K562 treated with DMSO at 1 percent for 48 hours (cell line): ENCODE results near the gene TAS2R60. TPM values are rescaled to one million over a fixed set of nuclear protein-coding genes. Genes with fewer than 3 reads are reported as not detected.

ENCODE experiments used
- total RNA-seq: library from RNA; unstranded; fragments of 300-600 nt; gene quantifications from 2 replicates; pipeline ENCODE4 v1.2.3, GENCODE V29; 2022; ENCODE audit warnings: low replicate concordance; ENCODE audit errors: extremely low read depth

TAS2R60 gene, protein sequence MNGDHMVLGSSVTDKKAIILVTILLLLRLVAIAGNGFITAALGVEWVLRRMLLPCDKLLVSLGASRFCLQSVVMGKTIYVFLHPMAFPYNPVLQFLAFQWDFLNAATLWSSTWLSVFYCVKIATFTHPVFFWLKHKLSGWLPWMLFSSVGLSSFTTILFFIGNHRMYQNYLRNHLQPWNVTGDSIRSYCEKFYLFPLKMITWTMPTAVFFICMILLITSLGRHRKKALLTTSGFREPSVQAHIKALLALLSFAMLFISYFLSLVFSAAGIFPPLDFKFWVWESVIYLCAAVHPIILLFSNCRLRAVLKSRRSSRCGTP
- total RNA-seq, result not detected in 2 replicates

GRCh38 chr7:143443153-143443552, at the start of gene TAS2R60:
TSS of gene TAS2R60 (plus strand) at chr7:143443453. CDS start at chr7:143443453, 0 bp downstream.

DNA sequence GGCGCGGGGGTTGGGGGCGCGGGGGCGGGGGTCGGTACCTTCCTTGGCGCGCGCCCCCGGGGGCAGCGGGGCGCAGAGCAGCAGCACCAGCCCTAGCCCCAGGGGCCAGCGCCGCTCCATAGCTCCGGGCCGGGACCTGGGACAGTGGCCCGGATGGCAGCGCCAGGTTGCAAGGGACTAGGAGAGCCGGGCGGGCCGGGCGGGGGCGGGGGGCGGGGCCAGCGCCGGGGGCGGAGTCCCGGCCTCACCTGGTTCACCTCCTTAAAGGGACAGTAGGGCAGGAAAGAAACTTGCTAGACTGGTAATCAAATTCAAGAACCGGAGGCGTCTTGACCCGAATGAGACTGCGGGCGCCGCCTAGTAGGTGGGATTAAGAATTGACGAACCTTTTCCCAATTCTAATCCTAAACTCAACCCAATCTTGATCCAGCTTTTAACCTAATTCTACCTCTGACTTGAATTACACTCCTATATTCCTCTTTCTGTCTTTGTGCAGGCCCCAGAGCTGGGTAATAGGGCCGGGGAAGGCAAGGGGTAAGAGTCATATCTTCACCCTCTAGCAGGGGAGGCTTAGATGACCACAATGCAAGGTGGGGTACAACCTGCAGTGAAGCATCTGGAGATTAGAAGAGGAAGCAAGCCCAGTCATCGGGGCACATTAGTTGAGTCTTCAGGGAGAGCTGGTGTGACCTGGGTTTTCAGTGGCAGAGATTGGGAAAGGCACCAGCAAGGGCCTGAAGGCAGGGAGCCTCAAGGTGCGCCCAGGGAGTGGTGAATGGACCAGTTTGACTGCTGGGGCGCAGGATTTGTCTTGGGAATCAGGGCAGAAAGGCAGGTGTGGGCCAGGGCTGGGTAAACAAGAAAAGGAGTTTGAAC, 34.3 kb upstream of the TAS2R60 start, which contains the start of gene EPHA1:
Gene EPHA1, minus strand, starts transcription at position 171 of the 876 bp plus-strand sequence. Its CDS starts 51 bp downstream, at position 120.

DNA sequence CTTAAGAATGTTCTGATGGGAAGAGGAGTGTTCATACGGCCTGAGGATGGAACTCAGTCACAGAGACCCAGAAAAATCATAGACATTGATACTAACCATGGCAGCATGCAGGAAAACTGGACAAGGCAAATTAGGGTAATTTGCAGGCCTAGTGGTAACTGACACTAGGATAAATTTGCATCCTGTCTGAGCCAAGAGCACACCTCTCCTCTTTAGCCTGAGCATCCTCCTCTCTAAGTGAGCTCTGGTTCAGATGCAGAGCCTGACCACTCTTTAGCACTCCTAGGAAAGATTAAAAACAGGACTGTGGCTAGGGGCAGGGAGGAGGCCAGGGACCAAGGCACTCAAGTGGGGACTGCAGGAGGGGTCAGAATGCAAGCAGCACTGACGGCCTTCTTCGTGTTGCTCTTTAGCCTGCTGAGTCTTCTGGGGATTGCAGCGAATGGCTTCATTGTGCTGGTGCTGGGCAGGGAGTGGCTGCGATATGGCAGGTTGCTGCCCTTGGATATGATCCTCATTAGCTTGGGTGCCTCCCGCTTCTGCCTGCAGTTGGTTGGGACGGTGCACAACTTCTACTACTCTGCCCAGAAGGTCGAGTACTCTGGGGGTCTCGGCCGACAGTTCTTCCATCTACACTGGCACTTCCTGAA, 34.4 kb downstream of the TAS2R60 start, which contains the start of gene TAS2R41:
Gene TAS2R41, plus strand, starts transcription at position 373 of the 650 bp plus-strand sequence. Its CDS starts 0 bp downstream, at position 373.

Other genes starting within 250 kb of the TAS2R60 start
- gene TAS2R40, start 221.4 kb upstream of the TAS2R60 start, total RNA-seq, result not detected in 2 replicates
- 397 TPM in 1 of 2 replicates, not detected in the other for gene GSTK1, start 180.0 kb upstream of the TAS2R60 start, total RNA-seq
- gene TMEM139, start 158.5 kb upstream of the TAS2R60 start, total RNA-seq, result not detected in 2 replicates
- gene CASP2, start 155.1 kb upstream of the TAS2R60 start, total RNA-seq, result not detected in 2 replicates
- gene CLCN1, start 127.3 kb upstream of the TAS2R60 start, total RNA-seq, result not detected in 2 replicates
- gene FAM131B, start 80.7 kb upstream of the TAS2R60 start, total RNA-seq, result not detected in 2 replicates
- not detected in 2 replicates for gene ZYX, start 62.1 kb upstream of the TAS2R60 start, total RNA-seq
- not detected in 2 replicates for gene EPHA1, start 34.6 kb upstream of the TAS2R60 start, total RNA-seq
- not detected in 2 replicates for gene TAS2R41, start 34.4 kb downstream of the TAS2R60 start, total RNA-seq
- not detected in 2 replicates for gene CTAGE15, start 128.3 kb downstream of the TAS2R60 start, total RNA-seq
- gene TCAF2, start 177.5 kb downstream of the TAS2R60 start, total RNA-seq, result not detected in 2 replicates